Testis (tissue), 2 donors: ENCODE data around the gene GTF2H2C.

ENCODE experiments used
- POLR2A ChIP-seq: fragments of 450-650 bp; IDR thresholded peaks from one replicate; pipeline ENCODE4 v1.6.1; 2017; ENCODE audit warnings: antibody characterized with exemption, mild to moderate bottlenecking, moderate library complexity
- TF ChIP-seq, protein P1 (sequence below), 3 experiments: fragments of 450-650 bp in 2 of 3; fragments of 200-600 bp in 1 of 3; sonication (generic) in 1 of 3; IDR thresholded peaks; one replicate each; pipeline ENCODE4 v1.5.1; 2016 to 2019; ENCODE audit warnings: antibody characterized with exemption in 3 of 3, mild to moderate bottlenecking in 2 of 3, moderate library complexity in 1 of 3

DNA sequence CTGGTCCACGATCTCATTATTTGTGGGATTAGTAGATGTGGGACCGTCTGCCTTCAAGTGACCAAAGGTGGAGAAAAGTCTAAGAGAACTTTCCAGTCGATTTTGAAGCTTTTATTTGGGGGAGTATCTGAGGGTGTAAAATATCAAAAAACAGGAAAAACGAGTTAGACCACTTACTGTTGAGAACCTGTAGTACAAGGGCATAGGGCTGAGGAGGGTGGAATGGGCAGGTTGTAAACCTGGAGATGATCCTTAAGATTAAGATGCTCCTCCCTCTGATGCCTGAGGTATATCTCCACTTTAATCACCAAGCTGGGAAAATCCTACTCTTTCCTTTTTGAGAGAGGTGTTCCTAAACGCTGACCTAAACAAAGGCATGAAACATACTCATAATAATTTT is 32.0 kb upstream of the GTF2H2C start:
- TF ChIP-seq POLR2A = no peak
- TF ChIP-seq, protein P1, sequence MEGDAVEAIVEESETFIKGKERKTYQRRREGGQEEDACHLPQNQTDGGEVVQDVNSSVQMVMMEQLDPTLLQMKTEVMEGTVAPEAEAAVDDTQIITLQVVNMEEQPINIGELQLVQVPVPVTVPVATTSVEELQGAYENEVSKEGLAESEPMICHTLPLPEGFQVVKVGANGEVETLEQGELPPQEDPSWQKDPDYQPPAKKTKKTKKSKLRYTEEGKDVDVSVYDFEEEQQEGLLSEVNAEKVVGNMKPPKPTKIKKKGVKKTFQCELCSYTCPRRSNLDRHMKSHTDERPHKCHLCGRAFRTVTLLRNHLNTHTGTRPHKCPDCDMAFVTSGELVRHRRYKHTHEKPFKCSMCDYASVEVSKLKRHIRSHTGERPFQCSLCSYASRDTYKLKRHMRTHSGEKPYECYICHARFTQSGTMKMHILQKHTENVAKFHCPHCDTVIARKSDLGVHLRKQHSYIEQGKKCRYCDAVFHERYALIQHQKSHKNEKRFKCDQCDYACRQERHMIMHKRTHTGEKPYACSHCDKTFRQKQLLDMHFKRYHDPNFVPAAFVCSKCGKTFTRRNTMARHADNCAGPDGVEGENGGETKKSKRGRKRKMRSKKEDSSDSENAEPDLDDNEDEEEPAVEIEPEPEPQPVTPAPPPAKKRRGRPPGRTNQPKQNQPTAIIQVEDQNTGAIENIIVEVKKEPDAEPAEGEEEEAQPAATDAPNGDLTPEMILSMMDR (IDR thresholded peaks at IDR 0.05) = no peak
